PFSK-1 (cell line): ENCODE measurements around the gene SNRPF.

Source experiments
- FOXP2 ChIP-seq: optimal IDR thresholded peaks from 2 replicates; pipeline ENCODE3; 2011; ENCODE audit warnings: borderline replicate concordance, control low read depth, inconsistent platforms; ENCODE audit not compliant: insufficient read depth; ENCODE audit errors: extremely low read length, extremely low read depth
- POLR2AphosphoS5 ChIP-seq: IDR thresholded peaks from 2 replicates; pipeline ENCODE4 v1.6.1; 2012; ENCODE audit warnings: low read depth, mild to moderate bottlenecking, control low read depth, low read length, moderate library complexity
- REST ChIP-seq, 2 experiments: IDR thresholded peaks; 2 replicates each; pipeline versions ENCODE4 v1.6.1 to v1.8.0; 2011 to 2012; ENCODE audit warnings: low read depth in 2 of 2, low read length in 2 of 2, control low read depth in 1 of 2, inconsistent platforms in 1 of 2, mild to moderate bottlenecking in 1 of 2, moderate library complexity in 1 of 2; ENCODE audit not compliant: insufficient read depth in 1 of 2
- SIN3A ChIP-seq: IDR thresholded peaks from 2 replicates; pipeline ENCODE4 v1.6.1; 2012; ENCODE audit warnings: mild to moderate bottlenecking, low read length, moderate library complexity, borderline replicate concordance; ENCODE audit not compliant: insufficient read depth
- TAF1 ChIP-seq: IDR thresholded peaks from 2 replicates; pipeline ENCODE4 v1.6.1; 2012; ENCODE audit warnings: low read length, control low read depth, borderline replicate concordance; ENCODE audit not compliant: insufficient read depth

Gene SNRPF

GRCh38 chr12:95877622-95878021 is 18.9 kb downstream of the SNRPF start:
- TF ChIP-seq SIN3A (no peak), REST (IDR thresholded peaks at IDR 0.05; ENCODE audit: insufficient read depth in 1 of 2, low read depth in 2 of 2, low read length in 2 of 2) (no peak), FOXP2 (no peak), TAF1 (no peak), POLR2AphosphoS5 (no peak)

- no peak for TF ChIP-seq REST (IDR thresholded peaks at IDR 0.05; ENCODE audit: insufficient read depth in 1 of 2, low read depth in 2 of 2, low read length in 2 of 2)
- TF ChIP-seq SIN3A = no peak
- no peak for TF ChIP-seq TAF1
- no peak for TF ChIP-seq FOXP2
- no peak for TF ChIP-seq POLR2AphosphoS5
Measured at GRCh38 chr12:95880895-95881294, 22.1 kb downstream of the SNRPF start.

- TF ChIP-seq SIN3A (peak; percentile 43; the same call in 1 of the 2 replicates), REST (IDR thresholded peaks at IDR 0.05; ENCODE audit: insufficient read depth in 1 of 2, low read depth in 2 of 2, low read length in 2 of 2) (no peak)
Measured at GRCh38 chr12:95881331-95881955, 22.7 kb downstream of the SNRPF start.

- TF ChIP-seq FOXP2 (no peak), SIN3A (no peak), REST (IDR thresholded peaks at IDR 0.05; ENCODE audit: insufficient read depth in 1 of 2, low read depth in 2 of 2, low read length in 2 of 2) (no peak), TAF1 (no peak), POLR2AphosphoS5 (no peak)
Measured at GRCh38 chr12:95882080-95882479, 23.3 kb downstream of the SNRPF start.

- TF ChIP-seq TAF1 (no peak), POLR2AphosphoS5 (no peak), SIN3A (no peak), REST (IDR thresholded peaks at IDR 0.05; ENCODE audit: insufficient read depth in 1 of 2, low read depth in 2 of 2, low read length in 2 of 2) (no peak), FOXP2 (no peak)
Measured at GRCh38 chr12:95882873-95883272, 24.1 kb downstream of the SNRPF start.
